22Rv1 (cell line): ENCODE results near the gene MPDU1.

ENCODE experiments used
- CTCF ChIP-seq: fragments of 450-650 bp; IDR thresholded peaks from 2 replicates; pipeline ENCODE4 v1.5.1; 2017; ENCODE audit warnings: mild to moderate bottlenecking
- ZFX ChIP-seq: fragments of 450-650 bp; IDR thresholded peaks from 2 replicates; pipeline ENCODE4 v1.6.1; 2017; ENCODE audit warnings: antibody characterized with exemption, borderline replicate concordance

- TF ChIP-seq CTCF (no peak), ZFX (no peak)
Observed at GRCh38 chr17:7544911-7545310, 38.7 kb upstream of the MPDU1 start.
